GM19467 (cell line): ENCODE results near the gene C12orf57.

Experiments
- ATAC-seq: cut with Tn5 transposase; IDR thresholded peaks from one replicate; pipeline ENCODE4 v1.9.1; 2021; ENCODE audit warnings: mild to moderate bottlenecking, moderate library complexity; ENCODE audit not compliant: unreplicated experiment

Gene C12orf57

DNA sequence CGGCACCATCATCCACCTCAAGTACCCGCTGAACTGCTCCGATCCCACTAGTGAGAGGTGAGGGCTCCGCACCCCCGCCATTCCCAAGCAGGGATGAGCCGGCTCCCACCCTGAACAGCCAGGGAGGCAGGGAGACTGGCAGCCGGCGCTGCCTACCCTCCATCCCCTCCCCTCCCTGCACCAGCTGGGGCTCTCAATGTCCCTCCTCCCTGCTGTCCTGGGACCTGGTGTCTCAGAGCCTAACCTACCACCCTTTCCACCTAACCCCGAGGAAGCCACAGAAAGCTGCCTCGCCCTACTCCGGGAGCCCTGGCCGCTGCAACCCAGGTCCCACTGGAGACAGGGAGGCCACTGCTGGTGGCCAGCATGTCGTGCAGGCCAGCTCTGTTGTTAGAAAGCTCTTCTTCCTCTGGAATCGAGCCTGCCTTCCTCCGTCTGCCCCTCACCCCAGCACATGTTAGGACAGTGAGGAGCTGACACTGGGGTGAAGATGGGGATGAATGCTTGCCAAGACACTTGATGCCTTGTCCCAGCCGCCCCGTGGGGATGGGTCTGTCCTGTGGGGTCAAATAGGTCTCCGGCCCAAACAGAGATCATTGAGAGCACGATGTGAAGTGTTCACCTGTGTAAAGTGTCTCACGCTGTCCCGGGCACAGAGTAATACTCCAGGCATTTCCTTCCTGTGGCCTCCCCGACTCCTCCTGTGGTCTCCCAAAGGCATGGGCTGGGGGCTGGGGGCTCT lies 8.5 kb downstream of the C12orf57 start:
- no peak for ATAC-seq

DNA sequence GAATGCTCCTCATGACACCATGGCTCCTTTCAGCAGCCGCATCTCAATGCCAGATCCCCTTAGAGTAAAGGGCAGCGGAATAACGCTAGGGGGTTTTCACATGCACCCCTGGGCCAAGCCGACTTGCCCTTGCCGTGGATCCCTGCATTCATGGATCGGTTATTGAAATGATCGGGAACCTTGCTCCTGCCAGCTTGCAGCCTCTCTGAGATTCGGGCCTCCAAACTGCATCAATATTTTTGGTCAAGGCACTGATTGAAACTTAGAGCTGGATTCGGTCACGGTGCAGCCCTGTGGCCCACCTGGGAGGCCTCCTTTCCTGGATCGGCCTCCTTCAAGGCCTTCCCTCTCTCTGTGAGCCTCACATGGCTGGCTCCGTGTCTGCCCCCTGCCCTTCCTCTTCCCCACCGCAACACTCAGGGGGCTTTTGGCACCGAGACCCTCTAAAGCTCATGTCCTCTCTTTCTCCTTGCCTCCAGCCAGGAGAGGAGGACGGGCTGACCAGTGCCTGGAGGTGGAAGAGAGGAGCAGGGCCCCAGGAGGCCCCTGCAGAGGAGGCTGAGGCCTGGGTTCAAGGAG lies 9.1 kb downstream of the C12orf57 start:
- ATAC-seq: no peak

DNA sequence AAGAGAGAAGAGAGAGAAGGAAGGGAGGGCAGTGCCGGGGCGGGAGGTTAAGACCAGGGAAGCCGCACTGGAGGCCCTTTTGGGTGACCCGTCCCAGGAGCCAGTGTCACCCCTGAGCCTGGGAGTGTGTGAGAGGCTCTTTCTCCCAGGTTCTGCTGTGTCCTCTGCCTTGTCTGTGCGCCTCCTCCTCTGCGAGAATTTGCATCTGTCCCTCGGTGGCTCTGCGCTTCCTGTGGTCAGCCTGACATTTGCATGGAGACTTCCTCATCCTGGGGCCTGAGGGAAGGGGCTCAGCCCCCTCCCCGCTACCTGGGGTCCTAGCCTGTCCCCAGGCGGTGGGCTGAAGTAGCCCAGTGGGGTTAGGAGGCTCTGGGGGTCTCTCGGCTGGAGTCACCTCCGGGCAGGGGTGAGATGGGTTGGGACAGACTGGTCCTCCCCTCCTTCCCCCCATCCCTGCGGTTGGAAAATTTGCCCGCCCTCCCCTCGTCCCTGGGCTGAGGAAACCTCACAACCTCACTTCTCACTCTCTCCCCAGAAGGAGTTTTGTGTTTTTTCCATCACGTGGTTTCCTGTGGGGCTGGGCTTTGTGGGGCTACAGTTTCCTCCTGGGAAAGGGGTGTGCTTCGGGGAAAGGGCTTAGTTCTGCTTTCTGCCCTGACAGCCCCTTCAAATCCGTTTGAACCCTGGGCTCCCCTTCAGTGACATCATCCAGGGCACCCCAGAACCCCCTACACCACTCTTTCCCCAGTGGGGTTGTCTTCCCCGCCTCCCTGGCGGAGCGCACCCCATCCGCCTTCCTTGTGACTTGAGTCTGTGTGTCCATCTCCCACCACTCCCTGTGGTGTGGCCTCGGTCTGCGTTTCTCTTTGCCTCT lies 9.9 kb downstream of the C12orf57 start:
- ATAC-seq: peak; percentile 38

DNA sequence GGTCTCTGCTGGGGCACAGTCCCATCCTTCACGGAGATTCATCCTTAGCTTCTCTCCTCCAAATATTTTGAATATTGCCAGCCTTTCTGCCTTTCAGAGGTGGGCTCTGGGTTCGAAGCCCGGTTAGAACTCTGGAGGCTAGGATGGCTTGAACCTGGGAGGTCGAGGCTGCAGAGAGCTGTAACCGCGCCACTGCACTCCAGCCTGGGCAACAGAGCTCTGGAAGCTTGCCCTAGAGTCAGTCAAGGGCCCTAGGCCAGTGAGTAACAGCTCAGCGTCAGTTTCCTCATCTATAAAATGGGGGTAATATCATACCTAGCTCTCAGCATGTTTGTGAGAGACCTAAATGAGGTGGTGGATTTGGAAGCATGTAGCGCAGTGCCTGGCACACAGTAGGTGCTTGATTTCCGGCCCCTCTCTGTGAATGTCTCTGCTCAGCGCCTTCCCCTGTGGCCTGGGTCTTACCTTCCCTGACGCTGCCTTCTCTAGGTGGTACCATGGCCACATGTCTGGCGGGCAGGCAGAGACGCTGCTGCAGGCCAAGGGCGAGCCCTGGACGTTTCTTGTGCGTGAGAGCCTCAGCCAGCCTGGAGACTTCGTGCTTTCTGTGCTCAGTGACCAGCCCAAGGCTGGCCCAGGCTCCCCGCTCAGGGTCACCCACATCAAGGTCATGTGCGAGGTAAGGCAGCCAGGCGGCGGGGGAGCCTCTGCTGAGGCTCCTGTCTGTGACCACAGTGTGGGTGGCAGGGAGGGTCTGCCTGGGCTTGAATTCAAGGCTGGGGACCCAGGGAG lies 10.7 kb downstream of the C12orf57 start:
- no peak for ATAC-seq

DNA sequence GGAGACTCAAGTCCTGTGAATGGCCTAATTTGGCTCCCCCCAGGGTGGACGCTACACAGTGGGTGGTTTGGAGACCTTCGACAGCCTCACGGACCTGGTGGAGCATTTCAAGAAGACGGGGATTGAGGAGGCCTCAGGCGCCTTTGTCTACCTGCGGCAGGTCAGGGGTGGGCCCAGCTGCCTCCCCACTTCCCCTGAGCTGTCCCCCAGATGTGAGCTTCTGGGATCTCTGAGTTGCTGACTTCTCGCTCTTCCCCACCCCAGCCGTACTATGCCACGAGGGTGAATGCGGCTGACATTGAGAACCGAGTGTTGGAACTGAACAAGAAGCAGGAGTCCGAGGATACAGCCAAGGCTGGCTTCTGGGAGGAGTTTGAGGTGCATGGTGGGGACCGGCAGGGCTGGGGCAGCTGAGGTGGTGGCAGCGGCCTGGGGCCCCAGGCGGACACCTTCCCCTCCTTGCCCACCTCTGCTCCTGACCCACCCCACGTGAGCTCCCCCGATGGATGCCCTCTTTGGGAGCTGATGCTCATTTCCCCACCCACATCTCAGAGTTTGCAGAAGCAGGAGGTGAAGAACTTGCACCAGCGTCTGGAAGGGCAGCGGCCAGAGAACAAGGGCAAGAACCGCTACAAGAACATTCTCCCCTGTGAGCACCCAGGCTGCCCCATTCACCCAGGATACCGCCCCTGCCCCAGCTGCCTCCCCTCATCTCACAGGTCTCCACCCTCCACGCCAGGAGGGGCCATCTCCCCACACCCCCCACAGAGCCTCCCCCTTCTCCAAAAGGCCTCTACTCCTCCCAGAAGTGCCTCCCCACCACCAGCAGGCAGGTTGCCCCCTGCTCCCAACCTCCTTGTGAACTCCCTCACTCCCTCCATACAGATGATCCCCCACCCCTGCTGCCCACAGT lies 11.5 kb downstream of the C12orf57 start:
- ATAC-seq: no peak

DNA sequence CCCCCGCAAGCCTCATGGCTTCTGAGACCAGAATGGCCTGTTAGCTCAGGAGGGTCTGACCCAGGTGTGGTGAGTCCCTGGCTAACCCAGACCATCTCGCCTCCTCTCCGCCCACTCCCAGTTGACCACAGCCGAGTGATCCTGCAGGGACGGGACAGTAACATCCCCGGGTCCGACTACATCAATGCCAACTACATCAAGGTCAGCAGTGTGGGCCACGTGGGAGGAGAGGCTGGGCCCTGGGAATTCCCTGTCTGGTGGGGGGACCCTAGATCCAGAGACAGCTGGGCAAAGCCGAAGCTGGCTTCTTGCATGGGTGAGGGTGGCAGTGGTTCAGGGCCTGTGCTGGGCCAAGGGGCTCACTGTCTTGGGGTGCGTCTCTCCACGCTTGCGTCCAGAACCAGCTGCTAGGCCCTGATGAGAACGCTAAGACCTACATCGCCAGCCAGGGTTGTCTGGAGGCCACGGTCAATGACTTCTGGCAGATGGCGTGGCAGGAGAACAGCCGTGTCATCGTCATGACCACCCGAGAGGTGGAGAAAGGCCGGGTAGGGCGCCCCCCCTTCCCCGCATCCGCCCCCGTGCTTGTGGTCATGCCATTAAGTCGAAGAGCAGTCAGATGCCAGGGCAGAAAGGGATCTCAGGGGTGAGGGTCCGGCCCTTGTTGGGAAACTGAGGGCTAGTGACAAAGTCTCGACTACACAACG lies 12.4 kb downstream of the C12orf57 start:
- ATAC-seq: no peak

DNA sequence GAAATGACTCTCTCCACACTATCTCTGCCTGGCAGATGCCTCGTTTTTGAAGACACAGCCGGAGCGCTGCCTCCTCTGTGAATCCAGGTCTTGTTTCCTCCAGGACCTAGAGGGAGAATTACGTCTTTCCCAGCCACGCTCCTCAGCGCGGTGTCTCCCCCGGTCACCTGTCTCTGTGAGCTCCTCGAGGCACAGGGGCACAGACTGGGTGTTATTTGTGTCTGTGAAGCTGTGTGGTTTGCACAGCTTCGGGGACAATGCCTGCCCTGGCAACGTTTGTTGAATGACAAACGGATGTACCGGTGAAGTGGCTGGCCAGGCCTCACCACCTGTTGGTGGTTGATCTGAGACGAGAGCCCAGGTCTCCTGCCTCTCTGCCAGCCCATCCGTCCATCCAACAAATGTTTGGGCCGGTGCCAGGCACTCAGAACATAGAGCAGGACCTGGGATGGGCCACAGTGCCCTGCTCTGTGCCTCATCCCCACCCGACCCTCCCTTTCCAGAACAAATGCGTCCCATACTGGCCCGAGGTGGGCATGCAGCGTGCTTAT lies 13.4 kb downstream of the C12orf57 start:
- no peak for ATAC-seq

DNA sequence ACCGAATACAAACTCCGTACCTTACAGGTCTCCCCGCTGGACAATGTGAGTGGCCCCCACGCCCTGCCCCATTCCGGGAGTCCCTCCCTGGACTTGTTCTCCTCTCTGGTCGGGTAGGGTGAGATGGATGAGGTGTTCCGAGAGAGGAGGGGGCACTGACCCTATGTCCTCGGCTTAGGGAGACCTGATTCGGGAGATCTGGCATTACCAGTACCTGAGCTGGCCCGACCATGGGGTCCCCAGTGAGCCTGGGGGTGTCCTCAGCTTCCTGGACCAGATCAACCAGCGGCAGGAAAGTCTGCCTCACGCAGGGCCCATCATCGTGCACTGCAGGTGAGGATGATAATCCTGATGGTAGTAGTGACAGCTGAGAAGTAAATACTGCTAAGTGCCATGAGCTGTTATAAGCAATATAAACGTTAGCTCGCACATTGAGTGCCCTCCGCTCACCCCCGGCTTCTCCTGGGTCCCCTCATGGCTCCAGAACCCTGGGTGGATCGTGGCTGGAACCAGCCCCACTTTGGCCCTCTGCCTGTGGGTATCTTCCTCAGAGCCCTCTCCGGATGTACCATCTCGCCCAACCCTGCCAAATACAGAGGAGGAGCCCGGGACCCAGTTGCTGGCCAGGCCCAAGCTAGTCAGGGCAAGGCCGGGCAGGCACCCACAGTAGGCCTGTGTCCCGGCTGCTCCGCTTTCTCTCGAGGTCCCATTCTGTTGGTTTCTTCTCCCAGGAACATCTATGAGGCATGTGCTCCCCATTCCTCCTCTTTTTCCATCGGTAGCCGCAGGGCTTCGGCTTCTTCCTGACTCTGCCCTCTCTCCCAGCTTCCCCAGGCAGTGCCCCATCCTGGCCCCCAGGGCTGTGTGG lies 14.2 kb downstream of the C12orf57 start:
- no peak for ATAC-seq

DNA sequence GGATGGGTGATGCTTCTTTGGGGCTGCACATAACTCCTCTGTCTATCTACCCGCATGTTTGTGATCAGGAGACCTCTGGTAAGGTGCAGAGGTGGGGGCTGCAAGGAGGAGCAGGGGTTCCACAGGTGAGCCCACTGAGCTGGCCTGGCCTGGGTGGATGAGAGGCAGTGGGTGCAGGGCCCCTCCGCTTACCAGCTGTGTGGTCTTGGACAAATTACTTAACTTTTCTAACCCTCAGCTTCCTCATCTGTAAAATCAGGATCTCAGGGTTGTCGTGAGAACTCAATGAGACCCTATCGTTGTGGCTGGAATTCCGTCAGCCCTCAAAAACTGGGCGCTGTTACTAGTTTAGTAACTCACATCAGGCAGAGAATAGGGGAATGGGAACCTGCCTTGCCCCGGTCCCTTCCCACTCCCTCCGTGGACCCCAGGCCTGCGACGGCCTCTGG lies 14.8 kb downstream of the C12orf57 start:
- ATAC-seq: no peak

DNA sequence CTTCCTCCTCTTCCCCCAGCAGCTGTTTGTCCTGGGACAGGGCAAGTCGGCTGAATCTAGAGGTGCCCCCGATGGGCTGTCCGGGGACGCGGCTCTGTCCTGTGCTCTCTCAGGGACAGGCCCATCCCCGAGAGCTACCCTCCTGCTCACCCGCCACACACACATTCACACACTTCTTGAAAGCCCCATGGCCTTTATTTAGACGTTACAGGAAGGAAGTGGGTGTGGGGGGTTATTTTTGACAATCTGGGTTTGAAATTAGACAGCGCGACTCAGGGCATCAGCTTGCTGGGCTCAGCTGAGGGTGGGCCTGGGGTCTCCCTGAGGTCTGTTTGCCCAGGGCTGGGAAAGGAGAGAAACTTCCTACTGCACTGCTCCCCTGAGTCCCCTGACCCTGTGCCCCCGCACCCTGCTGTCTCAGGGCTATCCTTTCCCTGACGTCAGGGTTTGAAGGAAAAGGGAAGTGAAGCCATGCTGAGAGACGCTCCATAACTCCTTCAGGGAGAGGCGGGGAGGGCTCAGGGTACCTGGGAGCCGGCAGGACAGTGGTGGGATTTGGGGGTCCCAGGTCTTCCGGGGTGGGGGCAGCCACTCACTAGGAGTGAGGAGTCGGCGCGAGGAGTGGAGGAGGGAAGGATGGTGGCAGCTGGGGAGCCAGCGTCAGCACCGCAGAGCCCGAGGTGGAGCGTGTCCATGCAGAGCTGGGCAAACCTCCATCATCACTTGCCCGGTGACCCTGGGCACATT lies 15.4 kb downstream of the C12orf57 start:
- ATAC-seq: peak; percentile 35

DNA sequence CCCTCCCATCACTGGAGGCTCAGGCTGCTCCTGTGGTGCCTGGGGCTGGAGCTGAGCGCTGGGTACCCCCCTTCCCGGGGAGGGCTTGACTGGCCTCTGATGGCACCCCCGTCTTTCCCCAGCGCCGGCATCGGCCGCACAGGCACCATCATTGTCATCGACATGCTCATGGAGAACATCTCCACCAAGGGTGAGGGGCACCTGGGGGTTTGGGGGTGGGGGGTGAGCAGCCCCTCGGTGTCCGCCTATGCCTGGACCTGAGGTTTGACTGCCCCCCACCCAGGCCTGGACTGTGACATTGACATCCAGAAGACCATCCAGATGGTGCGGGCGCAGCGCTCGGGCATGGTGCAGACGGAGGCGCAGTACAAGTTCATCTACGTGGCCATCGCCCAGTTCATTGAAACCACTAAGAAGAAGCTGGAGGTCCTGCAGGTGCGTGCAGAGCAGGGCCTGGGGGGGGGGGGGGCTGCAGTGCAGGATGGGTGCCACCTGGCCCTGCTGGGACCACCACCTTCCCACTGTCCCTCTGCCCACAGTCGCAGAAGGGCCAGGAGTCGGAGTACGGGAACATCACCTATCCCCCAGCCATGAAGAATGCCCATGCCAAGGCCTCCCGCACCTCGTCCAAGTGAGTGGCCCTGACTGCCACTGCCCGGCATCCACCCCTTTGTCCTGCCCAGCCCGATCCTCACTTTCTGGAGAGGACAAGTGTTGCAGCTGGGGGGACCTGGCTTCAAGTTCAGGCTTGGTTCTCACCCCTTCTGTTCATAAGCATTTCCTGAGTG lies 16.2 kb downstream of the C12orf57 start:
- no peak for ATAC-seq

DNA sequence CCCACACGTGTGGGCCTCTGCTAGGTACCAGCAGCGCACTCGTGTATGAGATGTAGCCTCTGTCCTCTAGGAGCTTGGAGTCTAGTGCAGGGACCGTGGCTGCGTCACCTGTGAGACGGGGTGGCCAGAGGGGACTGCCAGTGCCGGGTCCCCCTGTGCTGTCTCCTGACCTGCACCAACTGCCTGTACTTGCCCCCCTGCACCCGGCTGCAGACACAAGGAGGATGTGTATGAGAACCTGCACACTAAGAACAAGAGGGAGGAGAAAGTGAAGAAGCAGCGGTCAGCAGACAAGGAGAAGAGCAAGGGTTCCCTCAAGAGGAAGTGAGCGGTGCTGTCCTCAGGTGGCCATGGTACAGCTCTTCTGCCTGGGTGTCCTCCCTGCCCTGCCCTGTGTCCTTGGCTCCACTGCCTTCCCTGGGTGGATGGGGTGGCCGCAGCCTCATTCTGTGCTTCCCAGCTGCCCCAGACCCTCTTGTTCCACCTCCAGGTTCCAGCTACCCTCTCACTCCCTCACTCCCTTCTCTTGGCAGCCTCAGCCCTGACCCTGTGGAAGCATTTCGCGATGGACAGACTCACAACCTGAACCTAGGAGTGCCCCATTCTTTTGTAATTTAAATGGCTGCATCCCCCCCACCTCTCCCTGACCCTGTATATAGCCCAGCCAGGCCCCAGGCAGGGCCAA lies 16.9 kb downstream of the C12orf57 start:
- no peak for ATAC-seq

DNA sequence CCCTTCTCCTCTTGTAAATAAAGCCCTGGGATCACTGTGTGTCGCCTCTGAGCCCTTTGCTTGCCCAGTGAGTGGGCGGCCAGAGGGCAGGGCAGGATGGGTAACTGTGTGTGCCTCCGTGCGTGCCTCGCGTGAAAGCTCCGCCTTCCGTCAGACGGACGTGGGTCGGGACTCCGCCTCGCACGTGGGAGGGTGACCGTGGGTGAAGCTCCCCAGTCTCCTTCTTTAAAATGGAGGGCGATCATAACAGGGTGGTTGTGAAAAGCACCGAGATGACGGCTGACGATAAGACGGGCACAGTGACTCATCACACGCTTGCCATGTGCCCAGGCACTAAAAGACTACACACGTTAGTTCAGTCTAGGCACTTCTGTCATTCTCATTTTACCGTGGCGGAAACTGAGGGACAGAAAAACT lies 17.5 kb downstream of the C12orf57 start:
- ATAC-seq: no peak

DNA sequence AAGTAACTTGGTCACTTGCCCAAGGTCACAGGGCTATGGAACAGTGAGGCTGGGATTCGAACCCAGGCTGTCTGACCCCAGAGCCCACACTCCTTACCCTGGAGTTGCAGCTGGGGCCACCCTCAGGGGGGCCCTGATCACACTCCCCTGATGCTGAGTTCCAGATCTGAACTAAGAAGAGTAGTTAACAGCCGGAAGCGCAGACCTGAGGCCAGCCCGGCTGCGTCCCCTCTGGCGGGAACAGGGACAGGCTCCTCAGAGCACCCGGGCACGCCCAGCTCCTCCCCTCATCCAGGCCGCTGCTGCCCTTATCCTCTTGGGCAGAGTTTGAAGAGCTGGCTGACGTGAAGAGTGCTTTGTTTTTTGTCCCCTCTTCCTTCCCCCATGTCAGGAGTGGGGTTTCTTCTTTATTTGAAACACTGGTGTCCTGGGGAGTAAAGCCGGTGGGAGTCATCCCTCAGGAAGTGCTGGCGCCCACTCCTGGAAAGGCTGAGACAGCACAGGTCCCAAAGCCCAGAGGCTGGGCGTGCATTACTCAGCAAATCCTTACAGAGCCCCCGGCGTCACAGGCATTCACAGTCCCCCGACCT lies 18.0 kb downstream of the C12orf57 start:
- no peak for ATAC-seq

DNA sequence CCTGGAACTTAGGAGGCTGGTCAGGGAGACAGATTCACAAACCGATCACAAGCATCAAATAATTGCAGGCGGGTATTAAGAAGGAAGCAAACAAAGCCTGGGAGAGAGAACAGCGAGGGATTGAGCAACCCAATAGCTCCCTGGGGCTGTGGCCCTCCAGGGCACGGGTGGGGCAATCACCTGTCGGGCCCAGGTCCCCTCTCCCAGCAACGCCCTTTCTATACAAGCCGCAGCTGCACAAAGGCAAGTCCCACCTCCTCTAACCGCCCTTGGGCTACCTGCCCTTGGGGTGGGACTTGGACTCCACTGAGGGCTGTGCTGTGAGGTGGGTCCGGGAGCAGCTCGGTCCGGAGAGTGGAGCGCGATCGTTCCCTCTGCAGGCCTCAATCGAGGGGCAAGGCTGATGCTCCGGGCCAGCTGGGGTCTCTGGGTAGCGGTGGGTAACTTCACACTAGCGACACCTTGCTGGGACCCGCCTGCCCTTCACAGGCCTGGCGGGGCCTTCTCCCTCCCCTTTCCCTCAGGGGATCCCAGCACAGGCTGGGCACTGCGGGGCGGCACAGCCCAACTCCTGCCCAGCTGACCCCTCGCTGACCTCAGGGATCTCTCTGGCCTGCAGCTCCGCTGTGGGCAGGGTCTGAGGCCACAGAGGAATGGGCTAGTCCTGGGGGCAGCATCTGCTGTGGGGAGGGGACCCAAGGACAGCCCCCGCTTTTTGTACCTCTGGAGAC lies 18.6 kb downstream of the C12orf57 start:
- ATAC-seq: no peak
